ENCODE results near the gene GDF2.
A peak's percentile ranks its signal among the peaks of the same experiment; 100 is the strongest.

GDF2 gene

DNA sequence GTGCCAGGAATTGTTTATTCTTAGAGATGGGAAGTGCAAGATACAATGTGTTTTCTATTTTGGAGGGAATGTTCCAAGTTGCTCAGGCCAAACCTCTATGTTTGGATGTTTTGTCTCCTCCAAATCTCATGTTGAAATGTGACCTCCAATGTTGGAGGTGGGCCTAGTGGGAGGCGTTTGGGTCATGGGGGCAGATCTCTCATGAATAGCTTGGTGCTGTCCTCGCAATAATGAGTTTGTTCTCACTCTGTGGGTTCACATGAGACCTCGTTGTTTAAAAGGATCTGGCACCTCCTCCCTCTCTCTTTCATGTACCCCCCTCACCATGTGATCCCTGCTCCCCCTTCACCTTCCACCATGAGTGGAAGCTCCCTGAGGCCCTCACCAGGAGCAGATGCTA lies 30.6 kb upstream of the GDF2 start:
- no peak for DNase-seq (ENCODE audit: low read depth in 3 of 3)

- DNase-seq (ENCODE audit: low read depth in 3 of 3), result no peak
Observed at GRCh38 chr10:47294057-47294456, 28.2 kb upstream of the GDF2 start.

GRCh38 chr10:47294501-47294900 lies 27.8 kb upstream of the GDF2 start:
- no peak for DNase-seq (ENCODE audit: low read depth in 3 of 3)

DNA sequence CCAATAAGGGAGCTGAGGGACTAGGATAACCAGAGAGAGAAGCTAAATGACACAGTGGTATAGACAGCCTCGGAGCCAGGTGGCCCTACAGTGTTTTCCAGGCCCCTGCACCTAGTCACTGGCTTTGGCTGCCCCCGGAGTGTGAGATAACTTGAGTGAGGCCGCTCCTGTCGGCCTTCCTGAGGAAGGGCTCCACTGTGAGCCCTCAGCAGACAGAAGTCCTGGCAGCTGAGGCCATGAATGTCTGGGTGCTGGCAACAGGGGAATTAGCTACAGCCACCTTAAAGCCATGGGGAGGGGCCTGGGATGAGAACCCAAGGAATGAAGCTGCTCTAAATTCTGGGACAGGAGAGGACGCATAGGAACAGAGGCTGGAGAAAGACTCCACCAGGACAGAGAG lies 26.8 kb upstream of the GDF2 start:
- no peak for DNase-seq (ENCODE audit: low read depth in 3 of 3)

DNA sequence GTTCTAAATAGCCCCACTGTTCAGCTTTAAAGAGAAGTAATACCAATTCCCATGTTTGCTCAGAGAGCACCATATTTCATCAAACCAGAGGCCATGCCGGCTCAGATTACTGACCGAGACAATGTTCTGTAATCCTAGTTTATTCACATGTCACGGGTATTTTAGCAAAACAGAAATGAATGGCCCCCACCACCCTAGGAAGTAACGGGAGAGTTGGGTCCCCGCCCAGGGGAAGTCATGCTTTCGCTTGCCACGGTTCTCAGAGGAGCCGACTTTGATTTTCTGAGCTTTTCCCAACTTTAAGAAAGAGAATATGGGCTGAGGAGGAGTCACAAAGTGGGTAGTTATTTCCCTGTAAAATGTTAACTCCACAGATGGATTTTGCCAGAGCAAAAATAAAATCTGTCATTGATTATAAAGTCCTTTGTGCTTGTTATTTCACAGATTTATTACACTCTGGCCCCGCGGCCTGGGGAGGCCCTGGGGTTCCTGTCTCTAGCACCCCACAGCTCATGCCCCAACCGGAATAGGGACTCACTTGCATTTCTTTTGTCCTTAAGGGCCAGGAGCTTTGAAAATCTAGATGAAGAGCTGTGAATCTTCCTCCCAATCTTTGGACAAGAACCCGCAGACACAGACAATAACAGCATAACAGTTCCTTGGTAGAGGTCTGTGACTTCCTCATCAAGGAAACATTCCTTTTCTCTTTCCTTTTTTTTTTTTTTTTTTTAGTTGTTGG lies 25.9 kb upstream of the GDF2 start:
- DNase-seq (ENCODE audit: low read depth in 3 of 3), result no peak

DNA sequence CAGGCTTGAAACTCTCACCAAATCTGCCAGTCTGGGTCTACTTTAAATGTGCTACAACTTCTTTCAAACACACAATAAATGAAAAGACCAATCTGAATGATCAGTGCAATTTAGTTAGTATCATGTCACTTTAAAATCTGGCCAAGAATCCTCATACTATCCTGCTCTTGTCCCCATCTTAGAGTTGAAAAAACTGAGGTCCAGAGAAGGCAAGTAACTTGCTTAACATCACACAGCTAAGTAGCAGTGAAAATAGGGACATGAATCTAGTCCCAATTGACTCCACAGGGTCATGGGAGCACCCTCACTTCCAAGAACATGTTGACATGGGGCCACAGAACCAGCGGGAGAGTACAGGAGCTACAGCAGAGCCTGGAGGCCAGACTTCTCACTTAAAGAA lies 25.3 kb upstream of the GDF2 start:
- no peak for DNase-seq (ENCODE audit: low read depth in 3 of 3)

GRCh38 chr10:47297866-47298540 lies 24.3 kb upstream of the GDF2 start:
- no peak for DNase-seq (ENCODE audit: low read depth in 3 of 3)

- DNase-seq (ENCODE audit: low read depth in 3 of 3), result no peak
Observed at GRCh38 chr10:47298715-47299114, 23.5 kb upstream of the GDF2 start.

GRCh38 chr10:47299611-47300428 lies 22.4 kb upstream of the GDF2 start, which contains the start of gene GDF10:
GDF10 (plus strand) TSS chr10:47300197; CDS start chr10:47300652, 455 bp downstream.
- DNase-seq (ENCODE audit: low read depth in 3 of 3), result peak in 1 of 3 experiments; percentile 26

GRCh38 chr10:47300429-47300931 lies 21.8 kb upstream of the GDF2 start:
- DNase-seq (ENCODE audit: low read depth in 3 of 3), result no peak

DNA sequence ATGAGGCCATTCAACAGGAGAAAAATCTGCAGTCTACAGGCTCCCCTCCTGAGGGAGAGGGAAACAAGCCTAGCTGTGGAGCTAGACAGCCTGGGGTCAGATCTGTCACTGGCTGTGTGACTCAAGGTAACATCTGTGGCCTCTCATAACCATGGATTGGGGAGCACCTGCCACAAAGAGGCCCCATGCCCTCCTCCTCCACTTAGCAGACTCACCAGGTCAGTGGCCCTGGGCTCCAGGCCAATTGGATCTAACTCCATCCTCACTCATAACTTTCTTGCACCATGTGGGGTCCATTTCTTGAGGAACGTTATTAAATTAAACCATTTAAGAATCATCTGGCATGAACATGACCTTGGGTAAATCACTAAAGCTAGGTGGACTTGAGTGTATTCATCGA lies 20.4 kb upstream of the GDF2 start:
- DNase-seq (ENCODE audit: low read depth in 3 of 3), result no peak

- DNase-seq (ENCODE audit: low read depth in 3 of 3), result no peak
Observed at GRCh38 chr10:47303105-47303504, 19.1 kb upstream of the GDF2 start.

- no peak for DNase-seq (ENCODE audit: low read depth in 3 of 3)
Observed at GRCh38 chr10:47303866-47304265, 18.4 kb upstream of the GDF2 start.

GRCh38 chr10:47305566-47305965 lies 16.7 kb upstream of the GDF2 start:
- no peak for DNase-seq (ENCODE audit: low read depth in 3 of 3)

GRCh38 chr10:47306387-47307210 lies 15.7 kb upstream of the GDF2 start:
- DNase-seq (ENCODE audit: low read depth in 3 of 3), result no peak

DNA sequence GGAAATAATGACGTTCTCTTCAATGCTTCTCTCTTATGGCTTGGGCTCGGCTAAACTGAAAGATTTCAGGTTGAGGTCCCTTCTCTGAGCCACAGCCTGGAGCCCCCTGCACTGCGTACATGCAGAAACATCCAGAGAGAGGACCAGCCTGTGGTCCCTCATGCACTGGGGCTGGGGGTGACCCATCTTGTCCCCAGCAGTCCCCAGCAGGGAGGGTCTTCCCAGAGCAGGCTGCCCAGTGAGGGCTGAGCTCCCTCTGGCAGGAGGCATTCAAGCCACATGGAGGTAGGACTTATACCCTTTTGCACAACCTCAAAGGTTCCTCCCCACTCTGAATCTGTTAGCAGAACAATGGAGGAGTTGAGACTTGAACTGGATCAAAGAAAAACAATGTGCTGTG lies 14.9 kb upstream of the GDF2 start:
- DNase-seq (ENCODE audit: low read depth in 3 of 3), result no peak

GRCh38 chr10:47308775-47309174 lies 13.5 kb upstream of the GDF2 start:
- no peak for DNase-seq (ENCODE audit: low read depth in 3 of 3)

- DNase-seq (ENCODE audit: low read depth in 3 of 3), result no peak
Observed at GRCh38 chr10:47309408-47310089, 12.7 kb upstream of the GDF2 start.

GRCh38 chr10:47310090-47310505 lies 12.2 kb upstream of the GDF2 start:
- DNase-seq (ENCODE audit: low read depth in 3 of 3), result no peak

GRCh38 chr10:47311193-47311931 lies 10.9 kb upstream of the GDF2 start:
- no peak for DNase-seq (ENCODE audit: low read depth in 3 of 3)
